Astrocyte of the hippocampus (primary cell): Measurements from ENCODE around the gene RPUSD1.
"Not testable (repeated sequence)": the region's sequence is repeated elsewhere in the genome, so short reads cannot be mapped to it uniquely, and the experiment has no call there.

Source experiments
- DNase-seq: peaks from one replicate; pipeline ENCODE4 v3.0.0; 2011; ENCODE audit warnings: low read depth, low spot score

The RPUSD1 gene

DNA sequence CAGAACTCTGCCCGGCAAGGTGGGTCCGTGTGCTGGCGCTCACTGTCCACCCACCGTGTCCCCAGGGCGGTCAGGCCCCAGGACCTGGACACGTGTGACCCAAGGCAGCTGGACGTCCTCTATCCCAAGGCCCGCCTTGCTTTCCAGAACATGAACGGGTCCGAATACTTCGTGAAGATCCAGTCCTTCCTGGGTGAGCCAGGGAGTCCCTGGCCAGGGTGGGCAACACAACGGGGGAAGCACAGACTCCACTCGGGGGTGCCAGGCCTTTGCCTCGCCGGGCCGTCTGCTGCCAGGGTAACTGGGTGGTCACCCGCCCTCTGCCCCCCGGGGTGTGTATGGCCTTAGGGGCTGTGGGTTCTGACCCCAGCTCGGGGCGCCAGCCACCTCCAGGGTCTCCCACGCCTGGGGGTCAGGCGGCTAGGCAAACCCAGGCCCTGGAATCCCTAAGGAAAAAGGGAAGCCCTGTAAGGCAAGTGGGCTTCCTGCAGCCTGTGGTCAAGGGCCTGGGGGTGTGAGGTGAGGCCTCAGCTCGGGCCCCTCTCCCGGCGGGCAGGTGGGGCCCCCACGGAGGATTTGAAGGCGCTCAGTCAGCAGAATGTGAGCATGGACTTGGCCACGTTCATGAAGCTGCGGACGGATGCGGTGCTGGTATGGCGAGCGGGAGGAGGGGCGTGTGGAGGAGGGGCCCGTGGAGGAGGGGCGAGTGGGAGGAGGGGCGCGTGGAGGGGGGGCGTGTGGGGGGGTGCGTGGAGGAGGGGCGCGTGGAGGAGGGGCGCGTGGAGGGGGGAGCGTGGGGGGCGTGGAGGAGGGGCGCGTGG lies 21.2 kb downstream of the RPUSD1 start:
- no peak for DNase-seq

DNA sequence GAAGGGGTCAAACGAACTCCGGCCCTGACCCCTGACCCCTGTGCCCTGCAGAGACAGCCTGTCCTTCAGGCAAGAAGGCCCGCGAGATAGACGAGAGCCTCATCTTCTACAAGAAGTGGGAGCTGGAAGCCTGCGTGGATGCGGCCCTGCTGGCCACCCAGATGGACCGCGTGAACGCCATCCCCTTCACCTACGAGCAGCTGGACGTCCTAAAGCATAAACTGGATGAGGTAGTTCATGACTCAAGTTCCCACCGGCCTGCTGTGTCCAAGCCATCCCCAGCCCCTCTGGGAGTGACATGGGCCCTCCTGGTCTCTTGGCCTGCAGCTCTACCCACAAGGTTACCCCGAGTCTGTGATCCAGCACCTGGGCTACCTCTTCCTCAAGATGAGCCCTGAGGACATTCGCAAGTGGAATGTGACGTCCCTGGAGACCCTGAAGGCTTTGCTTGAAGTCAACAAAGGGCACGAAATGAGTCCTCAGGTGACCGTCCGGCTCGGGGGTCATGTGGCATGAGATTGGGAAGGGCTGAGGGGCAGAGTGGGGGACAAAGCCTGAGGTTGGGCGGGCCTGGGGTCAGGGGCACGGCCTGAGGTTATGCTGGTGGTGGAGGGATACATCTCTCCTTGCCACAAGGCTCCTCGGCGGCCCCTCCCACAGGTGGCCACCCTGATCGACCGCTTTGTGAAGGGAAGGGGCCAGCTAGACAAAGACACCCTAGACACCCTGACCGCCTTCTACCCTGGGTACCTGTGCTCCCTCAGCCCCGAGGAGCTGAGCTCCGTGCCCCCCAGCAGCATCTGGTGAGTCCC lies 22.0 kb downstream of the RPUSD1 start:
- DNase-seq = no peak

DNA sequence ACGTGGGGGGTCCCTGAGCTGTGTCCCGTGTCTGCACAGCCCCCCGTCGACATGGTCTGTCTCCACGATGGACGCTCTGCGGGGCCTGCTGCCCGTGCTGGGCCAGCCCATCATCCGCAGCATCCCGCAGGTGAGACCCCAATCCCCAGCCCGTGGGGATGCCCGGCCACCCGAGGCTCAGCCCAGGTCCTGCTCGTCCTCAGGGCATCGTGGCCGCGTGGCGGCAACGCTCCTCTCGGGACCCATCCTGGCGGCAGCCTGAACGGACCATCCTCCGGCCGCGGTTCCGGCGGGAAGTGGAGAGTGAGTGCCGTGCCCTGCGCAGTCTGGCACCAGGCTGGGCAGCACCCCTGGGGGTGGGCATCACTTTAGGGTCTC lies 22.7 kb downstream of the RPUSD1 start:
- no peak for DNase-seq

DNA sequence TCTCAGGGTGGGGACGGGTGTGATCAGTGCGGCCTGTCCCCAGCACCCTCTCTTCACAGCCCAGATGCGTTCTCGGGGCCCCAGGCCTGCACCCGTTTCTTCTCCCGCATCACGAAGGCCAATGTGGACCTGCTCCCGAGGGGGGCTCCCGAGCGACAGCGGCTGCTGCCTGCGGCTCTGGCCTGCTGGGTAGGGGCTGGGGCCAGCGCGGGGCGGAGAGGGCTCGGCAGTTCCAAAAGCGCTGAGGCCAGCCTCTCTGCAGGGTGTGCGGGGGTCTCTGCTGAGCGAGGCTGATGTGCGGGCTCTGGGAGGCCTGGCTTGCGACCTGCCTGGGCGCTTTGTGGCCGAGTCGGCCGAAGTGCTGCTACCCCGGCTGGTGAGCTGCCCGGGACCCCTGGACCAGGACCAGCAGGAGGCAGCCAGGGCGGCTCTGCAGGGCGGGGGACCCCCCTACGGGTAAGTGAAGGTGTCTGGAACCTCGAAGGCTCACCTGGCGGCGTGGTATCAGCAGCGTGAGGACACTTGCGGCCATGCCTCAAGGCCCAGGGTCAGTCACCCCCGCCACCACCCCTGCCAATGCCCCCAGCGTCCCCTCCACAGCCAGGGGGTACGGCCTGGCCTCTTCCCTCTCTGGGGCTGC lies 23.2 kb downstream of the RPUSD1 start:
- DNase-seq = no peak

DNA sequence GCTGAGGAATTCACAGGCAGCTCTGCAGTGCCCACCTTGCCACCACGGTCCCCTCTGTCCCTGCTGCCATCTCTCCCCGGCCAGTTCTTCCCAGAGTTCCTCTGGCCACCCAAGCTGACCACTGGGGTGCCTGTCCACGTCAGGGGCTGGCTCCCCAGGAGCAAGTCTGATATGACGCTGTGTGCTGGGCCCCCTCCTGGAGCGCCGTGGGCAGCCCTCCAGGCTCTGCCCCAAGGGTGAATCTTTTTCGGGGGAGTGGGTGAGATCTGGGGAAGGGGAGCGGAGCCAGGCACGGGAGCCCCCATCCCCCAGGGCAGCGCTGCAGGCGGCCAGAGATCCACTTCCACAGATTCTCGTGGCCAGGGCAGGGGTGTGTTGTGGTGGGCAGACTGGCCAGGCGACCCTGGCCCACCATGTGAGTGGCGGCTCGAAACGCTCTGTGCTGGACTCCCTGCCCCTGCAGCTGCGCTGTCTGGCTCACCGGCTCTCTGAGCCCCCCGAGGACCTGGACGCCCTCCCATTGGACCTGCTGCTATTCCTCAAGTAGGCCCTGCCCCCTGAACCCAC lies 23.9 kb downstream of the RPUSD1 start:
- no peak for DNase-seq

DNA sequence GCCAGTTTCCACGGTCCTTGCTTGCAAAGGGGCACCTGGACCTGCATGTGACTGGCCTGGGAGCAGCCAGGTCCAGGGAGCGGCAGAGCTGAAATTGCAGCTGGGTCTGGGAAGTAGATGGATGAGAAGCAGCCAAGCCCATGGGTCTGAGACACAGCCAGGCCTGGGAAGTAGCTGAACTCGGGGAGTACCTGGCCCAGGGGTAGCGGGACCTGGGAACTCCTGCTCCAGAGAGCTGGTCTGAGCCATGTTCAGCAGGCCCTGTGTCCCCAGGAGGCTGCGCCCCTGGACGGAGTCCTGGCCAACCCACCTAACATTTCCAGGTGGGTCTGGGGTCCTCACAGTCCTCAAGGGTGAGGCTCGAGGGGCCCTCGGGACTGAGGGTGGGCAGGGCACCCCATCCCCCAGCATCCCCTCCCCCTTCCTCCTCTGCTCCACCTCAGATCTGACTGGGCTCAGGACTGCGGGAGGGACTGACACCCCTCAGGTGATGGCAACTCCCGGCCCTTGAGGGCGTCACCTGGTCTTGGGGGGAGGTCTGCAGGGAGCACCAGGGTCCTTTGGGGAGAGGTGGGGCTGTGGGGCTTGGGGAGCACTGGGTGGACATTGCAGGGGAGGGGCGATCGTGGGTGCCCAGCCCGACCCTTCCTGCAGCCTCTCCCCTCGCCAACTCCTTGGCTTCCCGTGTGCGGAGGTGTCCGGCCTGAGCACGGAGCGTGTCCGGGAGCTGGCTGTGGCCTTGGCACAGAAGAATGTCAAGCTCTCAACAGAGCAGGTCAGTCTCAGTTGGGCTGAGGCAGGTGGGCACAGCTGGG lies 24.6 kb downstream of the RPUSD1 start:
- DNase-seq = no peak

DNA sequence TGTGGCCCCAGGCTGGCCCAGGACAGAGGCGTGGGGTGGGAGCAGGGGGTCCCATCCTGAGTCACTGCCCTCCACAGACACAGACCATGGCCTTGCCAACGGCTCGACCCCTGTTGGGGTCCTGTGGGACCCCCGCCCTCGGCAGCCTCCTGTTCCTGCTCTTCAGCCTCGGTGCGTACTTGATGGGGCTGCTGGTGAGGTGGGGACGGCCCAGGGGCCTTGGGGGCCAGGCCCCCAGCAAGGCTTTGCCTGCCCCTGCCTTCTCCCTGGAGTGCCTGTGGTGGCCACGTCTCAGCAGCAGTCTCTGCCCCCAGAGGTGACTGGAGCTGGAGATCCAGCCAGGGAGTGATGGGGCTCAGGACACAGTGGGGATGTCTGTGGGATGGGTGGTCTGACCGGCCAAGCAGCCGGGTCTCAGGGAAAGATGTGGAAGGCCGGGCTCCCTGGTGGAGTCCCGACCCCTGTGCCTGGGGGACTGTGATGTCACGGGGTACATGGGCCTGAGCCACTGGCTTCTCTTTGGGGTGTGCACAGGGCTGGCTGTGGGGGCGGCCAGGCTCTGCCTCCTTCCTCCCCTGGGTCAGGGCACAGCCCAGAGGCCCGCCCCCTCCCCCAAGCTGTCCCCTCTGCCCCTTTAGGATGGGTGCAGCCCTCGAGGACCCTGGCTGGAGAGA lies 25.4 kb downstream of the RPUSD1 start:
- DNase-seq = no peak

DNA sequence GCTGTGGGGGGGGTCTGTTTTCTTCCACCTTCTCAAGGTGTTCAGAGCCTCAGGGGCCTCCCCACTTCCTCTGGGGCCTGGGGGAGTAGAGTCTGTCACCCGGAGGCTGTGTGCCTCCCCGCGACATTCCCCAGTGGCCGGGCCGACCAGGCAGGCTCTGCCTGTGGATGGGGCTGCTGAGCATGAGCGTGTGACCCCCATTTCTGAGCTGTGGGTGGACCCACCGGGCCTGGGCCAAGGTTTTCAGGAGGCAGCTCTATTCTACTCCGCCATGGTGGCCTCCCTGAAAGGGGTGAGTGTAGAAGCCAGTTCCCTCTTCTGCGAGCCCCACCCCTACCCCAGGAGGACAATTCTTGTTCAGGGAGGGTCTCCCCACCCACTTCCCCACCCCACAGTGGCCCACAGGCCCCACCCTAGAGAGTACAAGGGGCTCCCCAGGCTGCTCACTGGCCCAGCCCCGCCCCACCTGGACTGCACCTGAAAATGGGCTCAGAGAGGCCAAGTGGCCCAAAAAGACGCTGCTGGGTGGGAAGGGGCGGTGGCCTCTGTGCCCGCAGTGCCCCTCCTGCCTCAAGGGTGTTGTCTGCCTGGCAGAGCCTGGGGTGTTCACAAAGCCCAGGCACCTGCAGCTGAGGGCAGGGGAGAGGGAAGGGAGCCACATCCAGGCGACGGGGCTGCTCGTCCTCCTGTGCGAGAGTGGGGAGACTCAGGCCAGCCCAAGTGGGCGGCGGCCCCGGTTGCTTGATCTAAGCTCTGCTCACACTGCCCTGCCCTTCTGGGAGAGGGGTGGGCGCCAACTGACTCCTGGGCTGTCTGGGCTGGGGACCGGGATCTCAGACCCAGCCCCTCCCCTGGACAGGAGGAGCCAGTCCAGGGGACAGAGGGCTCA lies 26.3 kb downstream of the RPUSD1 start:
- no peak for DNase-seq

DNA sequence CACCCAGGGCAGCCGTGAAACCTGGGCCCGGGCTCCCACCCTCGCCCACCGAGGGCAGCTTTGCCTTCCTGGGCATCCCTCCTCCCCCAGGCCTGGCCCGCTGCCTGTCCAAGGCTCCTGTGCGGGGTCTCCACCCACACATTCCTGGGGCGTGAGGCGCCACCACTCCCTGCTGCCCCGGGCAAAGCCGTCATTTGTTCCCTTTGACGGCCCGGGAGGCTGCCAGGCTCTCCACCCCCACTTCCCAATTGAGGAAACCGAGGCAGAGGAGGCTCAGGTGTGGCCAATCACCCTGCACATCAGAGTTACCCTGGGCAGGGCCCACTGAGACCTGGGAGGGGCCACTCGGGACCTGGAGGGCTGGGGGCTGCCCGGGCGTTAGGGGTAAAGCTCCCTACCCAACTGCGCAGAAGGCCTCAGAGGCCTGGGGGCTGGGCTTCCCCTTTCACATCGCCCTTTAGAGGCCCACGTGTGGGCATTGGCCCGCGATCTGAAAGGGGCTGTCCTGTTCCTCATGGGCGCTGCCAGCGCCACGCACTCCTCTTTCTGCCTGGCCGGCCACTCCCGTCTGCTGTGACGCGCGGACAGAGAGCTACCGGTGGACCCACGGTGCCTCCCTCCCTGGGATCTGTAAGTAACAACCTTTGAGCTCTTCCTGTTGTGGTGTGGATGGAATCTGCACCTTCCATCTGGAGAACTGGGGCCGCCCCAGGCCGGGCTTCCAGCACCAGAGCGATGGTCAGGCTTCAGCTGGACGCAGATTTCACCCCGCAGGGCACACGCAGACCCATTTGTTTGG lies 27.4 kb downstream of the RPUSD1 start, which contains the start of gene MSLN:
Gene MSLN (plus strand): TSS at position 190 of the 799 bp plus-strand sequence. CDS start 1,947 bp downstream, outside the sequence.
- DNase-seq = peak; percentile 78

DNA sequence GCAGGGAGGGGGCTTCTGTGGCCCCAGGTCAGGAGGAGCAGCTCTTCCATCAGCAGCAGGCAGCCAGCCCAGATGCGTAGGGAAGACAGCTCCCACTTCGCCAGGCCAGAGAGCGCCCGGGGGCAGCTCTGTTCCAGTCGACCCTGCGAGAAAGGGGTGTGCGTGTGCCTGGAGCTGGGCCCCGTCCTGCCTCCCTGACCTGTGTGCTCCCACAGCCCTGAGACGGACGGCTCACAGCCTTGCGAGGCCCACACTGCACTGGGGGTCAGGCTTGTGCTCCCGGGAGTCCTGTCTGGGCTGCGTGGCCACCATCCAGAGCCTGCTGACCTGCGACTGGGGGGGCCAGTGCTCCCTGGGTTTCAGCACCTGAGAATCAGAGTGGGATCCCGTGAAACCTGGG lies 28.1 kb downstream of the RPUSD1 start:
- DNase-seq = no peak

DNA sequence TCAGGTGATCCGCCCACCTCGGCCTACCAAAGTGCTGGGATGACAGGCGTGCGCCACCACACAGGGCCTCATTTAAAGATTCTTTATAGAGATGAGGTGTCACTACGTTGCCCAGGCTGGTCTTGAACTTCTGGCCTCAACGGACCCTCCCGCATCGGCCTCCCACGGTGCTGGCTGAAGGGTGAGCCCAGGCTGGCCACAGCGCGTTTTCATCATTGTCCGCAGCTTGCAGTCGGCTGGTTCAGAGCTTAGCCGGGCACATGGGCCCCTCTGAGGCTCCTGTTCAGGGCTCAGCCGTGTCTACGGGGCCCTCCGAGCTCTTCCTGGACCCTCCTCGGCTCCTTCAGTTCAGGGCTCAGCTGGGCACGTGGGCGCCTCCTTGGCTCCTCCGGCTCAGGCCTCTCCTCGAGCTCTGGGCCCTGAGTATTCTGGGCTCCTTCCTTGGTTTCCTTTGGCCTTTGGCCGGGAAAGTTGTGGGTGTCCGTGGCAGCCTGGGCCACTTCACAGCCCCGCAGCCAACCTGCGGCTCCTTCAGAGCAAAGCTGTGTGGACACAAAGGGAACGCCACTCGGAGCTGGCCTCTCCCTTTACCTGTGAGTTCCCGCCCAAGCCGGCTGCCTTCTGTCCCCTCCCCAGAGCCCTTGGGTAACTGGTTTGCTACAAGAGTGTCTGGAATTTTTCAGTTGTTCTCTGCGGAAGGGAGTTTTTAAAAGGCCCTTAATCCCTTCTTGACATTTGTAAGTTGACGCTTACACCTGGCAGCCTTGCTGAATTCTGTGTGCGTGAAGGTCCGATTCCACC lies 28.9 kb downstream of the RPUSD1 start:
- DNase-seq = no peak

DNA sequence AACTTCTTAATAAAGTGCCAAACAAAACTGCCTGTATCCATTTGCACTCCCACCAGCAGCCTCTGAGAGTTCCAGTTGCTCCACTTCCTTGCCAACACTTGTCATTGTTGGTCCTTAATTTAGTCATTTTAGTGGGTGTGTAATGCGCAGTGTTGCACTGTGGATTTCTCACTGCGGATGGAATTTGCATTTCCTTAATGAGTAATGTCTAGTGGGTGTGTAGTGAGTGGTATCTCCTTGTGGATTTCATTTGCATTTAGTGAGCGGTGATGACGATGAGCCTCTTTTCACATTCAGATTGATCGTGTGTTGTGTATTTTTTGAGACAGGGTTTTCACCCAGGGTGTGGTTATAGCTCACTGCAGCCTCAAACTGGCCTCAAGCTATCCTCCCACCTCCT lies 31.8 kb downstream of the RPUSD1 start:
- DNase-seq = no peak

DNA sequence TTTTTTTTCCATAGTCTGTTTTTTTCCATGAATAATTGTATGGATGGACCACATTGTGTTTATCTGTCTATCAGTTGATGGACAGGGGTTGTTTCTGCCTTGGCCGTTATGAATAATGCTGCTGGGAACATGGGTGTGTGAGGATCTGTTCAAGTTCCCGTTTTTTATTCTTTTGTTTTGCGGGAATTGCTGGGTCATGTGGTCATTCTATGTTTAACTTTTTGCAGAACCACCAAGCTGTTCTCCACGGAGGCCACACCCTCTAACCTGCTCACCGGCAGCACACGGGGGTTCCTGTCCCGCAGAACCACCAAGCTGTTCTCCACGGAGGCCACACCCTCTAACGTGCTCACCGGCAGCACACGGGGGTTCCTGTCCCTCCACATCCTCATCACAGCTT lies 33.5 kb downstream of the RPUSD1 start:
- DNase-seq = no peak

DNA sequence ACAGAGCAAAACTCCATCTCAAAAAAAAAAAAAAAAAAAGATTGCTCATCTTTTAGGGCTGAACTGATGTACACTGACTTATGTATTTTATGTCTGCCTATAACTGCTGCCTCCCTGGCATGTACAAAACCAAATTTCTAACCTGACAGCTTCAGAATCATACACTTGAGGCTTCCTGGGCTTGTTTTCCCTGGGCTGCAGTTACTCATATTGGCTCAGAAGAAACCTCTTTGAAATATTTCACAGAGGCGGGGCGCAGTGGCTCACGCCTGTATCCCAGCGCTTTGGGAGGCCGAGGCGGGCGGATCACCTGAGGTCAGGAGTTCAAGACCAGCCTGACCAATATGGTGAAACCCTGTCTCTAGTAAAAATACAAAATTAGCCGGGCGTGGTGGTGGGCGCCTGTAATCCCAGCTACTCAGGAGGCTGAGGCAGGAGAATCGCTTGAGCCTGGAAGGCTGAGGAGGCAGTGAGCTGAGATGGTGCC lies 34.0 kb downstream of the RPUSD1 start:
- not testable (repeated sequence) for DNase-seq

DNA sequence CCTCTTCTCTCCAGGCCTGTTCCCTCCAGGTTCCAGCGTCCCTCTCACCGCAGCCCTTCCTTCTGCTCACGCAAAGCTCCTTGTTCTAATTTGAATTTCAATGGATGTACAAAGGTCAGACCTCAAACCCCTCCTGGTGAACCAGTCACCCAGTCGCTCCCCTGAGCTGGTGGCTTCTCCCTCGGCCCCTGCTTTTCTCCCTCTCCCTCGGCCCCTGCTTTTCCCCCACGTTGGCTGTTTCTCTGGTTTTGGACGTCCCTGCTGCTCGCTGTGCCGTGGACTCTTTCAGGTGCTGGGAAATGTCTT lies 36.2 kb downstream of the RPUSD1 start:
- peak; percentile 47 for DNase-seq

DNA sequence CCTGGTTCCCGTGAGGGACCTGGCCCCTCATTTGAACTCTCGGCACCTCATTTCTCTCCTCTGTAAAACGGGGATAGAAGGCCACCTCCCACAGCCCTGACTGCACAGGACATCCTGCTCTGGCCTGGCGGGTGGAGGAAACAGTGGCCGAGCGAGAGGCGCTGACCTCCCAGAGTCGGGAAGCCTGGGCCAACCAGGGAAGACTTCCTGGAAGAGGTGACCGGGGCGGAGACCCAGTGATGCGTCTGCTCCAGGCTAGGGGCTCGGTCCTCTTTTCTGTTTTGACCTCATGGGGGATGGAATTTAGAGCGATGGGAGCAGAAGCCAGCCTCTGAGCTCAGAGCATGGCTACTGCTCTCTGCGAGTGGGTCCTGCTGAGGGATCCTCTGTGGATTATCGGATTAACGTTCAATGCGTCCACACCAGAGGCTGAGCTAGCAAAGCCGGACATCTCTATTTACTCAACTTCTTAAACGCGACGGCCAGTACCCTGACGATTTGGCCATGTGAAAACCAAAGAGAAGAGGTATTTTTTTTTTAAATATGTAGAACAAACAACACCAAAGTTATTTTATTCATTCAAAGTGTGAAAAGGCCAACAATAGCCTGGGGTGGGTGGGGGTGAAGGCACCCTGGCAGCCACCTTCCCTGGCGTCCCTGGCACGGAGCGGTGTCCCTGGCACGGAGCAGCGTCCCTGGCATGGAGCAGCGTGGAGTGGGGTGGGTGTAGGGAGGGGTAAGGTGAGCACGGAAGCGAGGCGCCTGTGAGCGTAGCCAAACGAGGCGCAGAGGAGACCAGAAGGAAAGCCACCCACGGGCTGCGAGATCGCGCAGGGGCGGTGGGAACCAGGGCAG lies 36.8 kb downstream of the RPUSD1 start:
- no peak for DNase-seq

DNA sequence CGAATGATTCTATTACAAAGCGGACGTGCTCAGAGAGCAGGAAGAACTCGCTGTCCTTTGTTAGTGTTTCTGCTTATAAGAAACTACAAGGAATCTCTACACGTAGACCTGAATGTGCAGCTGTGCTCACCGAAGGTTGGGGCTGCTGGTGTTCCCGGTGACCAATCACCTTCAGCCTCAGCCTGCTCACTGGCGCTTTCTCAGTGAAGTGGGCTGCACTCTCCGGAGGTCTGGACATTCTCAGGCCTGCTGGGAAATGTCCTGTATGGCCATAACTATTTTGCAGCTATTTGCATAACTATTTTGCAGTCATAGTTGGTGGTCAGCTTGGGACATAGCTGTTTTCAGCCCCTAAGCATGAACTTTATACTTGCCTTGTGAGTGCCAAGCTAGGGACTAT lies 37.7 kb downstream of the RPUSD1 start:
- DNase-seq = no peak
